Right lobe of liver (tissue), 4 donors: ENCODE measurements around the gene KCNQ1.

Experiments
- POLR2A ChIP-seq: fragments of 450-650 bp; IDR thresholded peaks from one replicate; pipeline ENCODE4 v1.6.1; 2017; ENCODE audit warnings: antibody characterized with exemption, mild to moderate bottlenecking
- TF ChIP-seq, protein P1 (sequence below), 4 donors: fragments of 200-600 bp in 3 of 4; fragments of 450-650 bp in 1 of 4; IDR thresholded peaks; one replicate each; pipeline versions ENCODE4 v1.5.1 to v1.8.0; 2016 to 2022; ENCODE audit warnings: antibody characterized with exemption in 4 of 4, mild to moderate bottlenecking in 2 of 4
- donor health status: DM: no; HTN: no; CAD: no.
- donor health status: DM: no; HTN: no; CAD: no.
- donor health status: DM: no; HTN: yes; CAD: no.

DNA sequence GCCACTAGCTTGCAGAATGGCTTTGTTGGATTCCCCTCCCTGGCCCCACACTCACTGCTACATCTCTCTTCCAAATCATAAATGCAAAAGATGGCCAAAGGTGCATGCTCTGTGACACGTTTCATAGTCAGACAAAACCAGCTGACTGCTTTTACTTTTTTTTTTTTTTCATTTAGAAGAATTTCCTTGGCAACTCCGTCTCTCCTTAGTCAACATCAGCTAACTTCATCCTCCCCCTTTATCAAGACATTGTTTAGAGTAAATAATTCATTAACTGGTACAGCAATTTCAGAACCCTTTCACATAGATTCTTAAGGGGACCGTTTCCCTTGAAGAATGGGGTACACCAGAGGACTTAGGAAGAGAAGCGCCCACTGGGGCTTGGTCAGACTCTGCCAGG, 239.0 kb downstream of the KCNQ1 start:
- no peak for TF ChIP-seq POLR2A
- TF ChIP-seq, protein P1, sequence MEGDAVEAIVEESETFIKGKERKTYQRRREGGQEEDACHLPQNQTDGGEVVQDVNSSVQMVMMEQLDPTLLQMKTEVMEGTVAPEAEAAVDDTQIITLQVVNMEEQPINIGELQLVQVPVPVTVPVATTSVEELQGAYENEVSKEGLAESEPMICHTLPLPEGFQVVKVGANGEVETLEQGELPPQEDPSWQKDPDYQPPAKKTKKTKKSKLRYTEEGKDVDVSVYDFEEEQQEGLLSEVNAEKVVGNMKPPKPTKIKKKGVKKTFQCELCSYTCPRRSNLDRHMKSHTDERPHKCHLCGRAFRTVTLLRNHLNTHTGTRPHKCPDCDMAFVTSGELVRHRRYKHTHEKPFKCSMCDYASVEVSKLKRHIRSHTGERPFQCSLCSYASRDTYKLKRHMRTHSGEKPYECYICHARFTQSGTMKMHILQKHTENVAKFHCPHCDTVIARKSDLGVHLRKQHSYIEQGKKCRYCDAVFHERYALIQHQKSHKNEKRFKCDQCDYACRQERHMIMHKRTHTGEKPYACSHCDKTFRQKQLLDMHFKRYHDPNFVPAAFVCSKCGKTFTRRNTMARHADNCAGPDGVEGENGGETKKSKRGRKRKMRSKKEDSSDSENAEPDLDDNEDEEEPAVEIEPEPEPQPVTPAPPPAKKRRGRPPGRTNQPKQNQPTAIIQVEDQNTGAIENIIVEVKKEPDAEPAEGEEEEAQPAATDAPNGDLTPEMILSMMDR (IDR thresholded peaks at IDR 0.05): no peak
